Measurements from ENCODE around the gene GRIA4. TPM values are rescaled to one million over a fixed set of nuclear protein-coding genes. Genes with fewer than 3 reads are reported as not detected.

Gene GRIA4
- total RNA-seq, 4 donors from 2014 or later = 37.2 TPM; not detected in 3

GRCh38 chr11:105968021-105968697, 358.3 kb downstream of the GRIA4 start:
- DNase-seq = no peak
- no peaks in the 10 kb centered on the region for H3K4me1 ChIP-seq
- no peak for TF ChIP-seq POLR2A (IDR thresholded peaks at IDR 0.05)
- no peak for TF ChIP-seq CTCF (IDR thresholded peaks at IDR 0.05)
- no peaks in the 10 kb centered on the region for H3K27me3 ChIP-seq
- intact Hi-C loops (cut with DNase I; ENCODE audit: low total_unique reads) = no loop called here
- H3K36me3 ChIP-seq = no peaks in the 10 kb centered on the region
- no peak overlapping the region for H3K27ac ChIP-seq
- H3K9me3 ChIP-seq = no peaks in the 10 kb centered on the region
- no peak overlapping the region for H3K4me3 ChIP-seq

GRCh38 chr11:105969756-105970155, 359.9 kb downstream of the GRIA4 start:
- no peak for DNase-seq
- Histone ChIP-seq H3K9me3 (no peaks in the 10 kb centered on the region), H3K27ac (no peak overlapping the region), H3K4me1 (no peaks in the 10 kb centered on the region), H3K36me3 (no peaks in the 10 kb centered on the region), H3K4me3 (no peak overlapping the region), H3K27me3 (no peaks in the 10 kb centered on the region)
- TF ChIP-seq POLR2A (IDR thresholded peaks at IDR 0.05) (no peak), CTCF (IDR thresholded peaks at IDR 0.05) (no peak)
- intact Hi-C loops (cut with DNase I; ENCODE audit: low total_unique reads) = no loop called here

- Histone ChIP-seq H3K36me3 (no peaks in the 10 kb centered on the region), H3K4me1 (no peaks in the 10 kb centered on the region), H3K27me3 (no peaks in the 10 kb centered on the region), H3K4me3 (no peak overlapping the region), H3K27ac (no peak overlapping the region), H3K9me3 (no peaks in the 10 kb centered on the region)
- TF ChIP-seq CTCF (IDR thresholded peaks at IDR 0.05) (no peak), POLR2A (IDR thresholded peaks at IDR 0.05) (no peak)
- DNase-seq = no peak
- intact Hi-C loops (cut with DNase I; ENCODE audit: low total_unique reads) = no loop called here
These were observed 365.3 kb downstream of the GRIA4 start for GRCh38 chr11:105975128-105975527.

GRCh38 chr11:105979997-105980703, 370.3 kb downstream of the GRIA4 start:
- intact Hi-C loops (cut with DNase I; ENCODE audit: low total_unique reads) = no loop called here
- no peak overlapping the region for H3K4me3 ChIP-seq
- no peak for TF ChIP-seq CTCF (IDR thresholded peaks at IDR 0.05)
- TF ChIP-seq POLR2A (IDR thresholded peaks at IDR 0.05) = no peak
- H3K27ac ChIP-seq = no peak overlapping the region
- DNase-seq = no peak
- H3K27me3 ChIP-seq = no peaks in the 10 kb centered on the region
- no peaks in the 10 kb centered on the region for H3K36me3 ChIP-seq
- H3K9me3 ChIP-seq = no peaks in the 10 kb centered on the region
- H3K4me1 ChIP-seq = no peaks in the 10 kb centered on the region

GRCh38 chr11:105986554-105986953, 376.7 kb downstream of the GRIA4 start:
- H3K4me3 ChIP-seq = no peak overlapping the region
- H3K27ac ChIP-seq = no peak overlapping the region
- no peaks in the 10 kb centered on the region for H3K27me3 ChIP-seq
- no peaks in the 10 kb centered on the region for H3K4me1 ChIP-seq
- intact Hi-C loops (cut with DNase I; ENCODE audit: low total_unique reads) = no loop called here
- no peaks in the 10 kb centered on the region for H3K9me3 ChIP-seq
- no peak for TF ChIP-seq CTCF (IDR thresholded peaks at IDR 0.05)
- no peak for TF ChIP-seq POLR2A (IDR thresholded peaks at IDR 0.05)
- no peak for DNase-seq
- no peaks in the 10 kb centered on the region for H3K36me3 ChIP-seq

All from uterus (tissue), 4 donors.